NCI-H2227 (cell line): ENCODE measurements around the gene RELN.

Experiments used
- DNase-seq: peaks from one replicate; lab custom pipeline; 2025; ENCODE audit not compliant: unreplicated experiment; lab: John Stamatoyannopoulos, UW

RELN gene

DNA sequence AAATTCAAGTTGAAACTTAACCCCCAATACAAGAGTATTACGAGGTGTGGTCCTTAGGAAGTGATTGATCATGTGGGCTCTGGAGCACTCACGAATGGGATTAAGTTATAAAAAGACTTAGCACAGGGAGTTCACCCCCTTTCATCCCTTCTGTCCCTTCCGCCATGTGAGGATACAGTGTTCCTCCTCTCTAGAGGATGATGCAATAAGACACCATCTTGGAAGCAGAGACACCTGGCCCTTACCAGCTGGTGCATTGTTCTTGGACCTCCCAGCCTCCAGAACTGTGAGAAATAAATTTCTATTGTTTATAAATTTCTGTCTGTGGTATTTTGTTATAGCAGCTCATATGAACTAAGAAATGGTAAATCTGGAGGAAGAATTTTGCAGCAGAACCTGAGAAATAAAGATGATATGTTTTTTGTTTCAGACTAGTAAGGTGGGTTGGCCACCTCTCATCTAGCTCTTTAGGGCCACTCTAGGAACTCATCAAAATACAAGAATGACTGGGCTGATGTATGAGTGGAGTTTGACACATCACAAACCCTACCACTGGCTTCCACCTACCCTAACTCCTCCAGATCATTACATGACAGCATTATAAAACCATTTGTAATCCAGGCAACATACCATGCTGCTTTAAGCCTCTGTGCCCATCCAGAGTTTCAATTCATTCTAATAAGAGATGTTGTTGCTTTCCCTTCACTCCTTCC, 565.8 kb downstream of the RELN start:
- no peak for DNase-seq
